ENCODE results near the gene RSRP1.

DNA sequence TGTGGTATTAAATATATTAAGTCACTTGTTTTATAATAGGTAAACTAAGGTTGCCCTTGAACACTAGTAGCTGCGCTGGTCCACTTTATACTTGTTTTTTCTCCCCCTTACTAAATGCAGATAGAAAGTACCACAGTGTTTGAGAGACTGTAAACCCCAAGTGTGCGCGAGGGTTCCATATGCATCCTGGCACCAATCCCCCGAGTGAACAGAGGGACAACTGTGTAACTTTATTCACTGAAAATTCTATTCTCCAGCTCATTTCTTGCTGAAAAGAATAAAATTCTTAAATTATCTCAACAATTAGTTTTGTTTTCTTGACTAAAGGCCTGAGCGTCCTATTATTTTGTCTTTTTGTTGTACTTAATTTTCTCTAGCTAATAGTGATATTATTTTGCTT, 1.9 kb downstream of the RSRP1 start:
- TF ChIP-seq, protein P1, sequence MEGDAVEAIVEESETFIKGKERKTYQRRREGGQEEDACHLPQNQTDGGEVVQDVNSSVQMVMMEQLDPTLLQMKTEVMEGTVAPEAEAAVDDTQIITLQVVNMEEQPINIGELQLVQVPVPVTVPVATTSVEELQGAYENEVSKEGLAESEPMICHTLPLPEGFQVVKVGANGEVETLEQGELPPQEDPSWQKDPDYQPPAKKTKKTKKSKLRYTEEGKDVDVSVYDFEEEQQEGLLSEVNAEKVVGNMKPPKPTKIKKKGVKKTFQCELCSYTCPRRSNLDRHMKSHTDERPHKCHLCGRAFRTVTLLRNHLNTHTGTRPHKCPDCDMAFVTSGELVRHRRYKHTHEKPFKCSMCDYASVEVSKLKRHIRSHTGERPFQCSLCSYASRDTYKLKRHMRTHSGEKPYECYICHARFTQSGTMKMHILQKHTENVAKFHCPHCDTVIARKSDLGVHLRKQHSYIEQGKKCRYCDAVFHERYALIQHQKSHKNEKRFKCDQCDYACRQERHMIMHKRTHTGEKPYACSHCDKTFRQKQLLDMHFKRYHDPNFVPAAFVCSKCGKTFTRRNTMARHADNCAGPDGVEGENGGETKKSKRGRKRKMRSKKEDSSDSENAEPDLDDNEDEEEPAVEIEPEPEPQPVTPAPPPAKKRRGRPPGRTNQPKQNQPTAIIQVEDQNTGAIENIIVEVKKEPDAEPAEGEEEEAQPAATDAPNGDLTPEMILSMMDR (IDR thresholded peaks at IDR 0.05; ENCODE audit: poor library complexity), result no peak
- no peak for TF ChIP-seq EZH2phosphoT487 (IDR thresholded peaks at IDR 0.05; ENCODE audit: low read depth, severe bottlenecking, unreplicated experiment)
- no peak for TF ChIP-seq EZH2 (IDR thresholded peaks at IDR 0.05; ENCODE audit: borderline replicate concordance)

Measured in hepatocyte (in vitro differentiated cells).